GM03348 (cell line): ENCODE measurements around the gene SEC14L5.
A peak's percentile ranks its signal among the peaks of the same experiment; 100 is the strongest.

ENCODE experiments used
- DNase-seq: peaks from one replicate; pipeline ENCODE4 v3.0.0; 2012; ENCODE audit warnings: low spot score

The SEC14L5 gene

GRCh38 chr16:5012887-5013286, 54.8 kb downstream of the SEC14L5 start:
- DNase-seq = no peak

DNA sequence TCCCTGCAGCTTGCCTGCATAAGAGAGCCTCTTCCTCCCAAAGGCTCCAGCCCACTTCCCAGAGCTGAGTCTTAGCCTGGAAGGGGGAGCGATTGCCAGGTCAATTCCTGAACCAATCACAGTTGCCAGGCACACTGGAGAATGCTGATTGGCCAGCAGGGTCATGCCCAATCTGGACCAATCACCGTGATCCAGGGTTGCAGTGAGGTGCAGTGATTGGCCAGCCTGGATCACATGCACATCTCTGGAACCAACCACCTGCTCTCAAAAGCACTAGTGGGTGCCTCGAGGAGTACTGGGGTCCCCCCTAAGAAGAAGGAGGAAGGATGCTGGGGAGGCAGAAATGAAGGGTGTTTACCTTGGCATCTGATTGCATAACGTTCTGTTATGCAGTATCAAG, 57.2 kb downstream of the SEC14L5 start:
- DNase-seq = no peak

- no peak for DNase-seq
Measured at GRCh38 chr16:5015887-5016286, 57.8 kb downstream of the SEC14L5 start.

GRCh38 chr16:5016967-5017677, 59.0 kb downstream of the SEC14L5 start:
- no peak for DNase-seq

GRCh38 chr16:5017678-5017969, 59.5 kb downstream of the SEC14L5 start:
- no peak for DNase-seq

DNA sequence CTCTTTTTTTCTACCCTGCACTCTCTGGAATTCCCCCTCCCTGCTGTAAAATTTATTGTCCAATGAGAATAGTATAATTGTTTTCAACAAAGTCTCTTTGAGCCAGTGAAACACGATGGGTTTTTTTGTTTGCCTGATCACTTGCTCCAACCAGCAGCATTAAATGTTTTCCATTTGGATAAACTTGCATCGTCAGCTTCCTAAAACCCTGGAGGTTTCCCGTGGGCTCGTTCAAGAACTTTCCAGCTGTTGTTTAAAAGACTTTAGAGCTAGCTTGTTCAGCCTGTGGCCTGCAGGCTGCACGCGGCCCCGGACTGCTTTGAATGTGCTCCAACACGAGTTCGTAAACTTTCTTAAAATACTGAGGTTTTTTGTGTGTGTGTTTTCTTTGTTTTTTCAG, 60.7 kb downstream of the SEC14L5 start:
- no peak for DNase-seq

DNA sequence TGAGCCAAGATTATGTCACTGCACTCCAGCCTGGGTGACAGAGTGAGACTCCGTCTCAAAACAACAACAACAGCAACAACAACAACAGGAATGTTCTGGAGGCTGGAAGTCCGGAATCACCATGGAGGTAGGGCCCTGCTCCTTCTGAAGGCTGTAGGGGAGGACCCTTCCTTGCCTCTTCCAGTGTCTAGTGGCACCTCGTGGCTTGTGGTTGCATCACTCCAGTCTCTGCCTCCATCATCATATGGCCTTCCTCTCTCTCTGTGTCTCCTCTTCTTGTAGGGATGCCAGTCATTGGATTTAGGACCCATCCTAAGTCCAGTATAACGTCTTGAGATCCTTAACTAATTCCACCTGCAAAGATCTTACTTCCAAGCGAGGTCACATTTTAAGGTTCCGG, 61.6 kb downstream of the SEC14L5 start:
- no peak for DNase-seq

DNA sequence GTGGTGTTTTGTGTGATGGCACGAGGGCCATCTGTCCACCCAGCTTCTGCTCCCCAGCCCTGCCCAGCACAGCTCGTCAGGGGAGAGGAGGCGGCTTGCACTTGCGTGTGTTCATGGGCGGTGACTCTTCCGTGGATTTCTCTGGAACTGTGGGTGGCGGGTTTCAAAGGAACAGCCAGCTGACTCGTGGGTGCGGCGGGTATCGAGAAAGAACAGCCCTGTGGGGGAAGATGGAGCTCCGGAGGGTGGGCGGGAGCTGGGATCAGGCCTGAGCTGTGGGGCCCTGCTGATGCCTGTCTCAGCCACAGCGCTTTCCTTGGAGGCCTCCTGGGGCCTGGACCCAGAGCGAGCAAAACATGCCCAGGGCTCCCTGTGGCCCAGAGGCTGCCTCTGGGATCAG, 62.4 kb downstream of the SEC14L5 start:
- DNase-seq = no peak

DNA sequence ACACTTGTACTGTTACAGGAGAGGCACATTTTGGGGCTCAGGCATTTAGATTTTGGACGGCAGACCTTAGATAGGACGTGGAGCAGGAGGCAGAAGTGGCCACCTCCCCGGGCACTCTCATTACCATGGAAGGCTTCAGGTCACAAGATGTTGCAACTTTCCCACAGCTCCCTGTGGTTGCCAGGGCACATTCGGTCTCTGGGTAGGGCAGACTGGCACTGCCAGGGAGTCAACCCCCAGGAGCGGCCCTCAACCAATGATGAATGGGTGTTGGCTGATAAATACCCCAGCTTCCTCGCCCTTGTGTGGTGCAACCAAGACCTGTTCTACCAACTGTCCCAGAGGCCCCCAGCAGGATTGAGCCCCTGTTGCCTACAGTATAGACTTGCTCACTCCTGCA, 64.4 kb downstream of the SEC14L5 start:
- no peak for DNase-seq

DNA sequence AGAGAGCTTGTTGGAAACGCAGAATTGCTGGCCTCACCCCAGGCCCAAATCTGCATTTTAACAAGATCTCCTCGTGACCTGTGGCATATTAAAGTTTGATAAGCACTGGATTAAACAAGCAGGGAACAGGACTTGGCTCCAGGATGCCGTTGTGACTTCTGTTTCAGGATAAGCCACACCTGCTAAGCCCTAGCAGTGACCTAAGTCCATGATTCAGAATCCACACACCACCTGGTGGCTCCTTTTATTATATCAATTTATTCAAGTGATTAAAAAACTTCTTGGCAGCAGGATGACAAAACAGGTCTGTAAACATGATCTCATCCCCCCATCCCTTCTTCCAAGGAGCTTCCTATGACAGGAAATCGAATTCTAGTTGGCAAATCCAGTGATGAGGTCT, 66.5 kb downstream of the SEC14L5 start:
- no peak for DNase-seq

GRCh38 chr16:5025171-5025632, 67.1 kb downstream of the SEC14L5 start:
- DNase-seq = no peak

DNA sequence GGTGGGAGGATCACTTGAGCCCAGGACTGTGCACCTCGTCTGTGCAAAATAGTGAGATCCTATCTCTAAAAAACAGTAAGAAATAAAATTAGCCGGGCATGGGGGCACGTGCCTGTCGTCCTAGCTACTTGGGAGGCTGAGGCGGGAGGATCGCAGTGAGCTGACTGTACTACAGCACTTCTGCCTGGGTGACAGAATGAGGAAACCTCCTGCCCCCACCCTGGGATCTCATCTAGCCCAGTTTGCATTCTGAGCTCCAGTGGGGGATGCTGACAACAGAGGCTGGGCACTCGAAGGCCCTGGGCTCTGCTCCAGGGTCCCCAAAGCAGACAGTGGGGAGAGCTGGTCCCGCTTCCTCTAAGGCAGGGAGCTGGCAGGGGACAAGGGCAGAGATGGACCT, 68.5 kb downstream of the SEC14L5 start:
- no peak for DNase-seq

DNA sequence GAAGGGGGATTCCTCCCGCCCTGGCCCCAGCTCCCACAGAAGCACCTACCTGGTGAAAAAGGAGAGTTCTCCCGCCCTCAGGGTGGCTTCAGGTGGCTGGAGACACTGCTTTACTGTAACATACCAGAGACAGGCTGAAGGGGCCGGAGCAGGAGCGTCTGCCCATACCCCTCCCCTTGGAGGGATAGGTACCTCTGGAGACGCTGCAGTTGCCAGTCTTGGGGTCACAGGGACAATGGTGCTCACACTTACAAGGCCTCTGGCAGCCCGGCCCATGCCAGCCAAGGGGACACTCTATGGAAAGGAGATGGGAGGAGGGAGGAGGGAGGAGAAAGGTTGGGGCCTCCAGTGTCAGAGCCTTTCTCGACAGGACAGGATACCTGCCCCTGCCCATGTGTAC, 69.0 kb downstream of the SEC14L5 start:
- no peak for DNase-seq

- no peak for DNase-seq
Measured at GRCh38 chr16:5027575-5028235, 69.6 kb downstream of the SEC14L5 start.

DNA sequence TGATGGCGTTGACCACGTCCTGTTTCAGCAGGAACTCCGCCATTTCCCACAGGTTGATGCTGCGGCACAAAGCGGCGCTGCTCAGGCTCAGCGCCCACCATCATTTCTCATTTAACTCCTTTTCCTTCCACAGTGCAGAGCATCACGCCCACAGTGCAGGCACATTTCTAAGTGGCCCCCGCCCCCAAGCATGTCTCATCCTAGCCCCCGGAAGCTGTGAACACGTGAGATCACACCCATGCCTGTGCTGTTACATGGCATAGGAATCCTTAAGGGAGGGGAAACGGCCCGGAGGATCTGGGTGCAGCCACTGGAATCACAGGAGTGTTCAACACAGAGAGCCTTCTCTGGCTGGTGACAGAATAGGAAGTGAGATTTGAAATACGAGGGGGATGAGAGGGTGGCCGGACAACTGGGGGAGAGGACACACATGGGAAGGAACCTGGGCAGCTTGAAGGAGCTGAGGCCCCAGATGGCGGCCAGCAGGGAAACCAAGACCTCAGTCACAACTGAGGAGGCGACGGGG, 70.9 kb downstream of the SEC14L5 start:
- DNase-seq = no peak

DNA sequence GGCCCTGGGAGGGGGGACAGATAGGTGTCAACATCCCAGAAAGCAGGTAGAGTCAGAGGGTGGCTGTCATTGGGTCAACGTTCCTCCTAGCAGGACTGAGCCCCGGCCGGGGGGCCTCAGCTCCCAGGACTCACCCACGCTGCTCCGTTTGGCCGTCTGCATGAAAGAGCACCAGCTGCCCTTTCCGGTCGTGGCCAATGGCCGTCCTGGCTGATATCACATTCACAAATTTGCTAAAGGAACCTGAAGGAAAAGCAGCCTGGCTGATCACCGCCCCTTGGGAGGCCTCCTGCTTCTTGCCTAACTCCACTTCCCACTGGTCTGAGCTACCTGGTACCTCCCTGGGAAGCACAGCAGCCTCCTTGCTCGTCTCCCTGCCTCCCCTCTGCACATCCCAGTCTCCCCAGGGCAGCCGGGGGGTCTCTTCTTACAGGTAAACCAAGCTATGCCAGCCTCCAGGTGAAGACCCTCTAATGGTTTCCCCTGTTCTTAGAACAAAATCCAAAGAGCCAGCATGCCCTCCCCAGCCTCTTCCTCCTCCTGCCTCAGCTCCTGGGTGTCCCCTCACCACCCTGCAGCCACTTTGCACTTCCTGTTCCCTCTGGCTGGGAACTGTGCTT, 72.2 kb downstream of the SEC14L5 start:
- no peak for DNase-seq

- DNase-seq = no peak
Measured at GRCh38 chr16:5031601-5032000, 73.5 kb downstream of the SEC14L5 start.

GRCh38 chr16:5032748-5033167, 74.6 kb downstream of the SEC14L5 start:
- DNase-seq = no peak

GRCh38 chr16:5033256-5034166, 75.4 kb downstream of the SEC14L5 start, which contains the start of gene NAGPA:
Gene NAGPA, minus strand, starts transcription at chr16:5033935. Its CDS starts 21 bp downstream, at chr16:5033914.
- peak; percentile 96 for DNase-seq

- no peak for DNase-seq
Measured at GRCh38 chr16:5034167-5034523, 76.0 kb downstream of the SEC14L5 start.

GRCh38 chr16:5035909-5036227, 77.7 kb downstream of the SEC14L5 start:
- DNase-seq = no peak
